ENCODE results near the gene MAP3K3.

DNA sequence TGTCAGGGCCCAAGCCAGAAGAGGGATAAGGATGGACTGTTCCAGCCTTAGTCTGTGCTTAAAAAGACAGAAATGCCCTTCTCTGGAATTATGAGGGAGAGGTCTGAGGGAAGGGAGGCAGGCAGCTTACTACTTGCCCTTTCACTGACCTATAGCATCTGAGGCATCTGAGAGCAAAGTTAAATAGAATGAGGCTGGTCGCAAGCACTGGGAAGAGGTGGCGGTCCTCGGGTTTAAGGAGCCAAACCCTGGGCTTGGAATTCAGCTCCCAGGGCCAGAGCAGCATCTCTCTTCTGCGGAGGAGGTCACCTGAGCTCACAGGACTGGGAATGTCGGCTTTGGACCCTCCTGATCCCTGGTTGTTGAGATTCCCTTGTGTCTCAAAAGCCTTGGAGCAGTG is 80.8 kb downstream of the MAP3K3 start:
- TF ChIP-seq, protein P1, sequence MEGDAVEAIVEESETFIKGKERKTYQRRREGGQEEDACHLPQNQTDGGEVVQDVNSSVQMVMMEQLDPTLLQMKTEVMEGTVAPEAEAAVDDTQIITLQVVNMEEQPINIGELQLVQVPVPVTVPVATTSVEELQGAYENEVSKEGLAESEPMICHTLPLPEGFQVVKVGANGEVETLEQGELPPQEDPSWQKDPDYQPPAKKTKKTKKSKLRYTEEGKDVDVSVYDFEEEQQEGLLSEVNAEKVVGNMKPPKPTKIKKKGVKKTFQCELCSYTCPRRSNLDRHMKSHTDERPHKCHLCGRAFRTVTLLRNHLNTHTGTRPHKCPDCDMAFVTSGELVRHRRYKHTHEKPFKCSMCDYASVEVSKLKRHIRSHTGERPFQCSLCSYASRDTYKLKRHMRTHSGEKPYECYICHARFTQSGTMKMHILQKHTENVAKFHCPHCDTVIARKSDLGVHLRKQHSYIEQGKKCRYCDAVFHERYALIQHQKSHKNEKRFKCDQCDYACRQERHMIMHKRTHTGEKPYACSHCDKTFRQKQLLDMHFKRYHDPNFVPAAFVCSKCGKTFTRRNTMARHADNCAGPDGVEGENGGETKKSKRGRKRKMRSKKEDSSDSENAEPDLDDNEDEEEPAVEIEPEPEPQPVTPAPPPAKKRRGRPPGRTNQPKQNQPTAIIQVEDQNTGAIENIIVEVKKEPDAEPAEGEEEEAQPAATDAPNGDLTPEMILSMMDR (IDR thresholded peaks at IDR 0.05; ENCODE audit: insufficient read depth, low read length) = no peak
- TF ChIP-seq GABPA (IDR thresholded peaks at IDR 0.05; ENCODE audit: low read depth) = no peak

Measured in HL-60 (cell line).